Measurements from ENCODE around the gene ASCC3. TPM values are rescaled to one million over a fixed set of nuclear protein-coding genes. Genes with fewer than 3 reads are reported as not detected.

ASCC3 gene
- total RNA-seq, 1 experiment from 2014 or later, result 48.2 TPM

DNA sequence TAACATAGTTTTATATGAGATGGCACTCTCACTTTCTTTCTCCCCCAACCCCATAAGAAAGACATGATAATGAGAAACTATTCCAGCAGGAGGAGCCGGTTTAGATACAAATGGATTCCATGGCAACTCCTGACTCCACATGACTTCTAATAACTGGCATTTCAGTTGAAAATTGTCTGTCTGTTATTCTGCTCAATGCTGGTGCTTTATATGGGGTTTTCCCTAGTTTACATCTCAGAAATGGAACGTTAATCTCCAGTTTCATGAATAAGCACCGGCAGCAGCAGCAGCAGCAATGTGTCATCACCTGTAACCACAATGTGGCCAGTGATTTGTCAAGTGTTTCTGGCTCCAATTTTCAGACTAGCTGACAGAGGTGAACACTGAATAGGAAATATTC, 408.5 kb downstream of the ASCC3 start:
- Mint-ChIP-seq H3K4me3 (ENCODE audit: unreplicated experiment) (no peak overlapping the region), H3K4me1 (ENCODE audit: low read depth, unreplicated experiment) (no peaks in the 10 kb centered on the region), H3K27ac (ENCODE audit: unreplicated experiment) (no peak overlapping the region), H3K36me3 (ENCODE audit: insufficient read depth, unreplicated experiment) (no peaks in the 10 kb centered on the region), H3K27me3 (ENCODE audit: insufficient read depth, unreplicated experiment) (no peaks in the 10 kb centered on the region), H3K9me3 (ENCODE audit: unreplicated experiment) (no peaks in the 10 kb centered on the region)
- no peaks in the 10 kb centered on the region for H3K36me3 ChIP-seq (ENCODE audit: control insufficient read depth, insufficient read depth, low read length)
- ChIA-PET POLR2A (no interaction called here), CTCF (no interaction called here)
- TF ChIP-seq, protein P1, sequence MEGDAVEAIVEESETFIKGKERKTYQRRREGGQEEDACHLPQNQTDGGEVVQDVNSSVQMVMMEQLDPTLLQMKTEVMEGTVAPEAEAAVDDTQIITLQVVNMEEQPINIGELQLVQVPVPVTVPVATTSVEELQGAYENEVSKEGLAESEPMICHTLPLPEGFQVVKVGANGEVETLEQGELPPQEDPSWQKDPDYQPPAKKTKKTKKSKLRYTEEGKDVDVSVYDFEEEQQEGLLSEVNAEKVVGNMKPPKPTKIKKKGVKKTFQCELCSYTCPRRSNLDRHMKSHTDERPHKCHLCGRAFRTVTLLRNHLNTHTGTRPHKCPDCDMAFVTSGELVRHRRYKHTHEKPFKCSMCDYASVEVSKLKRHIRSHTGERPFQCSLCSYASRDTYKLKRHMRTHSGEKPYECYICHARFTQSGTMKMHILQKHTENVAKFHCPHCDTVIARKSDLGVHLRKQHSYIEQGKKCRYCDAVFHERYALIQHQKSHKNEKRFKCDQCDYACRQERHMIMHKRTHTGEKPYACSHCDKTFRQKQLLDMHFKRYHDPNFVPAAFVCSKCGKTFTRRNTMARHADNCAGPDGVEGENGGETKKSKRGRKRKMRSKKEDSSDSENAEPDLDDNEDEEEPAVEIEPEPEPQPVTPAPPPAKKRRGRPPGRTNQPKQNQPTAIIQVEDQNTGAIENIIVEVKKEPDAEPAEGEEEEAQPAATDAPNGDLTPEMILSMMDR (IDR thresholded peaks at IDR 0.05; ENCODE audit: insufficient read depth in 1 of 2, low read depth in 1 of 2, low read length in 1 of 2, severe bottlenecking in 1 of 2, unreplicated experiment in 1 of 2), result no peak
- no peaks in the 10 kb centered on the region for H3K27me3 ChIP-seq (replicated peaks; ENCODE audit: control insufficient read depth, insufficient read depth, low read length)
- H3K4me1 ChIP-seq, result no peaks in the 10 kb centered on the region
- intact Hi-C loops (cut with micrococcal nuclease; ENCODE audit: unreplicated experiment), result loop anchor here (10.0 kb wide), 1 partner anchor 218 kb away; no protein-coding TSS in a partner anchor
- H3K4me3 ChIP-seq (ENCODE audit: low read depth, low read length), result no peak overlapping the region
- no peaks in the 10 kb centered on the region for H3K9me3 ChIP-seq
- no TSS peak for BruUV-seq (replicated peaks)
- no peak for DNase-seq

DNA sequence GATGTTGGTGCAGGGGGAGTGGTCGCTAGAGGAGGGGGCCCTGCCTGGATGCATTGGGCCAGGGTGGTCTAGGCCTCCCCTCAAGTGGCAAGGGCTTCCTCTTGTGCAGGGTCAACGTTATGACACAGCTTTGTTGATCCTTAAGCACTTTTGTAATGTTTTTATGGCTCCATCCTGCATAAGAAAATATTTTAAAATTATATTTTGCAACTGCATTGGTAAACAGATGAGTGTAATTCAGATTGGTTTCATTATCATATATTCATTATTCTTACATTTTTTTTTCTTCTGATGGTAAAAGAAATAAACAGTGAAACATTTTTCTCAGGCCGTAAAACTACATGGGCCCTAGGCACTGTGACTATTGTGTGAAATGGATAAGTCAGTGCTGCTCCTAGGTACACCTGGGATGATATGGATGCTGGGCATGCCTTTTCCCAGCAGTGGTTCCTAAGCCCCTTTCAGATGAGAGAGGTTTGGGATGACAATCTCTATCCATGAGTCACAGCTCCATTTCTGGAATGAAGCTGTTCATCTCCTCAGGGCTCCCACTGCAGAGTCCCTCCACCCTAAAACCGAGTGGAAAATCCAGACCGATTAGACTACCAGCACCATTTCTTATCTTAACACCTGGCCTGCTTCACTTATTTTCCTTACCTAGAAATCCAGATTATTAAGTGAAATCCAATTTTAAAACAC, 410.6 kb downstream of the ASCC3 start:
- TF ChIP-seq, protein P1 (IDR thresholded peaks at IDR 0.05; ENCODE audit: insufficient read depth in 1 of 2, low read depth in 1 of 2, low read length in 1 of 2, severe bottlenecking in 1 of 2, unreplicated experiment in 1 of 2), result no peak
- H3K4me3 Mint-ChIP-seq (ENCODE audit: unreplicated experiment), result no peak overlapping the region
- no peaks in the 10 kb centered on the region for H3K36me3 ChIP-seq (ENCODE audit: control insufficient read depth, insufficient read depth, low read length)
- H3K27me3 ChIP-seq (replicated peaks; ENCODE audit: control insufficient read depth, insufficient read depth, low read length), result no peaks in the 10 kb centered on the region
- POLR2A ChIA-PET, result no interaction called here
- H3K4me3 ChIP-seq (ENCODE audit: low read depth, low read length), result no peak overlapping the region
- BruUV-seq (replicated peaks), result no TSS peak
- no peaks in the 10 kb centered on the region for H3K4me1 ChIP-seq
- no peak overlapping the region for H3K27ac Mint-ChIP-seq (ENCODE audit: unreplicated experiment)
- no peaks in the 10 kb centered on the region for H3K9me3 ChIP-seq
- no peaks in the 10 kb centered on the region for H3K4me1 Mint-ChIP-seq (ENCODE audit: low read depth, unreplicated experiment)
- no peaks in the 10 kb centered on the region for H3K36me3 Mint-ChIP-seq (ENCODE audit: insufficient read depth, unreplicated experiment)
- CTCF ChIA-PET, result no interaction called here
- H3K27me3 Mint-ChIP-seq (ENCODE audit: insufficient read depth, unreplicated experiment), result no peaks in the 10 kb centered on the region
- DNase-seq, result no peak
- intact Hi-C loops (cut with micrococcal nuclease; ENCODE audit: unreplicated experiment), result loop anchor here (10.0 kb wide), 1 partner anchor 216 kb away; no protein-coding TSS in a partner anchor
- H3K9me3 Mint-ChIP-seq (ENCODE audit: unreplicated experiment), result no peaks in the 10 kb centered on the region

DNA sequence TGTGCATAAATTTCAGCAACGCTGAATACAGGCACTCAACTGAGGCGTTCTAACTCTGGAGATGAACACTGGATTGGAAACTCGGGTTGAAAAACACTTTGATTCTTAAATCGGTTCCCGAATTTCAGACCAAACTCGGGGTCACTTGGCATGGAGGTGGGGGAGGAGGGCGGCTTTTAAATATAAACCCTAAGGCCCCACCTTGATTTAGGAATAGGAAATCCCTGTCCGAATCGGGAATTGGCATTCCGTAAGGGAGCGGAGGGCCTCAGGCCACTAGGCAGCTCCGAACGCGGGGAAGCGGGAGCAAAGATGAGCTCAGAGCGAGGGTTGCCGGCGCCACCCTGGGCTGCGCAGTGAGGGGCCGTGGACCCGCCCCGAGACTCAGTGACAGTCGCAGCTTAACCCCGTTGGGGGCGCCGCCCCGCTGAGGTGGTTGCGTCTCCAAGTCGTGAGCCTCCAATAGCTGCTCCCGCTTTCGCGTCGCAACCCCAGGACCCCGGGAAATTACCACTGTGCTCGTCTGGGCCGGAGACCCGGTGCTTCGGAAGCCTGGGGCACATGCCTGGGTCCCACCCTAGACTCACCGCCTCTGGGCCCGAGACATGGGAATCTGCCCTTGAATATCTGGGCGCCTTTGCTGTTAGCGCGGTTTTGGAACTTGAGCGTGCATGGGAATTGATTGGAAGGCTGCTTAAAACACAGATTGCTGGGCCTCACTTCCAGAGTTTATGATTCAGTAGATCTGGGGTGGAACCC, 411.8 kb downstream of the ASCC3 start:
- no TSS peak for BruUV-seq (replicated peaks)
- Histone ChIP-seq H3K27me3 (replicated peaks; ENCODE audit: control insufficient read depth, insufficient read depth, low read length) (no peaks in the 10 kb centered on the region), H3K36me3 (ENCODE audit: control insufficient read depth, insufficient read depth, low read length) (no peaks in the 10 kb centered on the region), H3K4me1 (no peaks in the 10 kb centered on the region), H3K9me3 (no peaks in the 10 kb centered on the region), H3K4me3 (ENCODE audit: low read depth, low read length) (no peak overlapping the region)
- Mint-ChIP-seq H3K27ac (ENCODE audit: unreplicated experiment) (no peak overlapping the region), H3K4me1 (ENCODE audit: low read depth, unreplicated experiment) (no peaks in the 10 kb centered on the region), H3K27me3 (ENCODE audit: insufficient read depth, unreplicated experiment) (no peaks in the 10 kb centered on the region), H3K9me3 (ENCODE audit: unreplicated experiment) (no peaks in the 10 kb centered on the region), H3K36me3 (ENCODE audit: insufficient read depth, unreplicated experiment) (no peaks in the 10 kb centered on the region), H3K4me3 (ENCODE audit: unreplicated experiment) (no peak overlapping the region)
- TF ChIP-seq, protein P1 (IDR thresholded peaks at IDR 0.05; ENCODE audit: insufficient read depth in 1 of 2, low read depth in 1 of 2, low read length in 1 of 2, severe bottlenecking in 1 of 2, unreplicated experiment in 1 of 2), result no peak
- CTCF ChIA-PET, result no interaction called here
- DNase-seq, result no peak
- POLR2A ChIA-PET, result no interaction called here
- intact Hi-C loops (cut with micrococcal nuclease; ENCODE audit: unreplicated experiment), result no loop called here

All from Caco-2 (cell line).